Body of pancreas (tissue), 4 donors: ENCODE results near the gene GNLY.

ENCODE experiments used
- POLR2A ChIP-seq, 3 donors: fragments of 450-650 bp; IDR thresholded peaks; one replicate each; pipeline ENCODE4 v1.6.1; 2016; ENCODE audit warnings: antibody characterized with exemption in 3 of 3, mild to moderate bottlenecking in 2 of 3
- TF ChIP-seq, protein P1 (sequence below), 7 experiments: fragments of 450-650 bp in 4 of 7; fragments of 200-600 bp in 3 of 7; sonication (generic) in 3 of 7; IDR thresholded peaks; one replicate each; pipeline ENCODE4 v1.5.1; 2016 to 2019; ENCODE audit warnings: antibody characterized with exemption in 7 of 7

DNA sequence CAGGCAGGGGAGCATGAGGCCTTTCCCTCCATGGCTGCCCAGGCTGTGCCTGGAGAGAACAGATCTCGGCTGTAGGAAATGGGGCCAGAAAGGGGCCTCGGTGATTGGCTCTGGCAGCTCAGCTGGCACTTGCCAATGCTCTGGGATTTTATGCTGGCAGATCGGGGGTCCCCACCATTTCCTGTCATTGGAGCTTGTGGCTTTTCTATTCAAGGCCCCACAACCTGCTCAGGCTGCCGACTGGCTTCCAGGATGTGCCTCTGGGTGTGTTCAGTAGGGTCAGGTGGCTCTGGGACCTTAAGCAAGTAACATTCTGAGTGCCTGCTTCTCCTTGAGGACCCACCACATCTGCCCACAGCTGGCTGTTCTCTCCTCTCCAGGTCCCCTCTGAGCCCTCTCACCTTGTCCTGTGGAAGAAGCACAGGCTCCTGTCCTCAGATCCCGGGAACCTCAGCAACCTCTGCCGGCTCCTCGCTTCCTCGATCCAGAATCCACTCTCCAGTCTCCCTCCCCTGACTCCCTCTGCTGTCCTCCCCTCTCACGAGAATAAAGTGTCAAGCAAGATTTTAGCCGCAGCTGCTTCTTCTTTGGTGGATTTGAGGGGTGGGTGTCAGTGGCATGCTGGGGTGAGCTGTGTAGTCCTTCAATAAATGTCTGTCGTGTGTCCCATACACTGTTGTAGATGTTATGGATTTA, 4.2 kb downstream of the GNLY start:
- TF ChIP-seq, protein P1, sequence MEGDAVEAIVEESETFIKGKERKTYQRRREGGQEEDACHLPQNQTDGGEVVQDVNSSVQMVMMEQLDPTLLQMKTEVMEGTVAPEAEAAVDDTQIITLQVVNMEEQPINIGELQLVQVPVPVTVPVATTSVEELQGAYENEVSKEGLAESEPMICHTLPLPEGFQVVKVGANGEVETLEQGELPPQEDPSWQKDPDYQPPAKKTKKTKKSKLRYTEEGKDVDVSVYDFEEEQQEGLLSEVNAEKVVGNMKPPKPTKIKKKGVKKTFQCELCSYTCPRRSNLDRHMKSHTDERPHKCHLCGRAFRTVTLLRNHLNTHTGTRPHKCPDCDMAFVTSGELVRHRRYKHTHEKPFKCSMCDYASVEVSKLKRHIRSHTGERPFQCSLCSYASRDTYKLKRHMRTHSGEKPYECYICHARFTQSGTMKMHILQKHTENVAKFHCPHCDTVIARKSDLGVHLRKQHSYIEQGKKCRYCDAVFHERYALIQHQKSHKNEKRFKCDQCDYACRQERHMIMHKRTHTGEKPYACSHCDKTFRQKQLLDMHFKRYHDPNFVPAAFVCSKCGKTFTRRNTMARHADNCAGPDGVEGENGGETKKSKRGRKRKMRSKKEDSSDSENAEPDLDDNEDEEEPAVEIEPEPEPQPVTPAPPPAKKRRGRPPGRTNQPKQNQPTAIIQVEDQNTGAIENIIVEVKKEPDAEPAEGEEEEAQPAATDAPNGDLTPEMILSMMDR (IDR thresholded peaks at IDR 0.05) = no peak
- no peak for TF ChIP-seq POLR2A (IDR thresholded peaks at IDR 0.05)
